Astrocyte (in vitro differentiated cells and primary cell): ENCODE results near the gene TMEM233. TPM values are rescaled to one million over a fixed set of nuclear protein-coding genes. Genes with fewer than 3 reads are reported as not detected.

Experiments used
- DNase-seq: peaks from one replicate; pipeline ENCODE4 v3.0.0-alpha.2; 2010; ENCODE audit warnings: low read depth
- FAIRE-seq: peaks from 2 replicates; lab custom pipeline; 2011; peaks lifted over from hg19 to GRCh38; lab: Jason Lieb, UNC
- H2AFZ ChIP-seq: 2 replicates; pipeline ENCODE4 v1.6.0; 2012; ENCODE audit warnings: low read depth, low read length, inconsistent platforms
- H3K27ac ChIP-seq: 2 replicates; pipeline ENCODE4 v1.5.1; 2011; ENCODE audit warnings: low read depth, low read length, inconsistent platforms
- H3K27me3 ChIP-seq: 2 replicates; pipeline ENCODE4 v1.6.0; 2011; ENCODE audit warnings: low read length, inconsistent platforms; ENCODE audit not compliant: insufficient read depth
- H3K36me3 ChIP-seq: 2 replicates; pipeline ENCODE4 v1.5.1; 2011; ENCODE audit warnings: low read length, inconsistent platforms; ENCODE audit not compliant: insufficient read depth
- H3K4me1 ChIP-seq: 2 replicates; pipeline ENCODE4 v1.5.1; 2011; ENCODE audit warnings: low read length, inconsistent platforms; ENCODE audit not compliant: insufficient read depth
- H3K4me2 ChIP-seq: 2 replicates; pipeline ENCODE4 v1.6.0; 2012; ENCODE audit warnings: low read length, inconsistent platforms
- H3K4me3 ChIP-seq: 2 replicates; pipeline ENCODE4 v1.5.1; 2011; ENCODE audit warnings: low read depth, mild to moderate bottlenecking, low read length, inconsistent platforms; ENCODE audit not compliant: insufficient read depth
- H3K79me2 ChIP-seq: 2 replicates; pipeline ENCODE4 v1.6.0; 2012; ENCODE audit warnings: mild to moderate bottlenecking, low read length, inconsistent platforms; ENCODE audit not compliant: insufficient read depth
- H3K9ac ChIP-seq: 2 replicates; pipeline ENCODE4 v1.6.0; 2012; ENCODE audit warnings: mild to moderate bottlenecking, low read length, inconsistent platforms
- H3K9me3 ChIP-seq: 2 replicates; pipeline ENCODE4 v1.5.1; 2012; ENCODE audit warnings: low read depth, mild to moderate bottlenecking, low read length, inconsistent platforms; ENCODE audit not compliant: insufficient read depth
- H4K20me1 ChIP-seq: 2 replicates; pipeline ENCODE4 v1.6.0; 2012; ENCODE audit warnings: low read length, inconsistent platforms; ENCODE audit not compliant: insufficient read depth
- H3K27ac Mint-ChIP-seq: one replicate; pipeline ENCODE4 v1.8.0; 2021; ENCODE audit warnings: mild to moderate bottlenecking, mixed read lengths; ENCODE audit not compliant: unreplicated experiment
- H3K27me3 Mint-ChIP-seq: one replicate; pipeline ENCODE4 v1.8.0; 2021; ENCODE audit warnings: low read depth, mixed read lengths; ENCODE audit not compliant: unreplicated experiment
- H3K36me3 Mint-ChIP-seq: one replicate; pipeline ENCODE4 v1.8.0; 2021; ENCODE audit warnings: low read depth, mixed read lengths; ENCODE audit not compliant: unreplicated experiment
- H3K4me1 Mint-ChIP-seq: one replicate; pipeline ENCODE4 v1.8.0; 2021; ENCODE audit warnings: low read depth, mixed read lengths; ENCODE audit not compliant: unreplicated experiment
- H3K4me3 Mint-ChIP-seq: one replicate; pipeline ENCODE4 v1.8.0; 2021; ENCODE audit warnings: mild to moderate bottlenecking, moderate library complexity, mixed read lengths; ENCODE audit not compliant: unreplicated experiment
- H3K9me3 Mint-ChIP-seq: one replicate; pipeline ENCODE4 v1.8.0; 2021; ENCODE audit warnings: mild to moderate bottlenecking, mixed read lengths; ENCODE audit not compliant: unreplicated experiment
- CTCF ChIP-seq: IDR thresholded peaks from 2 replicates; pipeline ENCODE4 v1.5.1; 2011; ENCODE audit warnings: low read depth, mild to moderate bottlenecking, inconsistent platforms, low read length, moderate library complexity; ENCODE audit not compliant: insufficient read depth
- EZH2 ChIP-seq: IDR thresholded peaks from 2 replicates; pipeline ENCODE4 v1.6.1; 2012; ENCODE audit warnings: mild to moderate bottlenecking, low read length, inconsistent platforms; ENCODE audit not compliant: insufficient read depth
- total RNA-seq: library from RNA; stranded (reverse); gene quantifications from 2 replicates; pipeline ENCODE4 v1.2.1, GENCODE V29; 2021

Gene TMEM233
- total RNA-seq, 1 donor from 2014 or later: not detected

- H4K20me1 ChIP-seq: no peaks in the 10 kb centered on the region
- Mint-ChIP-seq H3K27me3 (peaks cover 3% of the 10 kb centered on the region), H3K4me1 (peaks cover 3% of the 10 kb centered on the region), H3K36me3 (no peaks in the 10 kb centered on the region), H3K9me3 (no peaks in the 10 kb centered on the region), H3K4me3 (no peak overlapping the region), H3K27ac (no peak overlapping the region)
- no peak overlapping the region for H3K4me2 ChIP-seq
- no peaks in the 10 kb centered on the region for H3K9me3 ChIP-seq
- peaks cover 12% of the 10 kb centered on the region for H3K79me2 ChIP-seq
- H3K4me1 ChIP-seq: peaks cover 5% of the 10 kb centered on the region
- H3K36me3 ChIP-seq: no peaks in the 10 kb centered on the region
- no peak for FAIRE-seq
- DNase-seq: no peak
- no peak overlapping the region for H3K4me3 ChIP-seq
- H3K27me3 ChIP-seq: peaks cover 3% of the 10 kb centered on the region
- H3K9ac ChIP-seq: no peak overlapping the region
- H2AFZ ChIP-seq: no peak overlapping the region
- no peak overlapping the region for H3K27ac ChIP-seq
- no peak for TF ChIP-seq EZH2
- TF ChIP-seq CTCF: no peak
Measured at GRCh38 chr12:119664642-119665041, 71.1 kb downstream of the TMEM233 start.

- TF ChIP-seq CTCF: no peak
- no peak for TF ChIP-seq EZH2
- Histone ChIP-seq H3K9ac (no peak overlapping the region), H3K36me3 (no peaks in the 10 kb centered on the region), H3K4me1 (peaks cover 5% of the 10 kb centered on the region), H3K79me2 (peaks cover 19% of the 10 kb centered on the region), H3K9me3 (no peaks in the 10 kb centered on the region), H3K4me2 (no peak overlapping the region), H3K4me3 (no peak overlapping the region), H3K27me3 (peaks cover 3% of the 10 kb centered on the region), H4K20me1 (no peaks in the 10 kb centered on the region), H2AFZ (no peak overlapping the region), H3K27ac (no peak overlapping the region)
- FAIRE-seq (no peak), DNase-seq (no peak)
- peaks cover 2% of the 10 kb centered on the region for H3K27me3 Mint-ChIP-seq
- H3K4me1 Mint-ChIP-seq: peaks cover 5% of the 10 kb centered on the region
- no peak overlapping the region for H3K27ac Mint-ChIP-seq
- H3K4me3 Mint-ChIP-seq: no peak overlapping the region
- no peaks in the 10 kb centered on the region for H3K36me3 Mint-ChIP-seq
- no peaks in the 10 kb centered on the region for H3K9me3 Mint-ChIP-seq
Measured at GRCh38 chr12:119665164-119665929, 71.8 kb downstream of the TMEM233 start.

- Histone ChIP-seq H3K4me3 (no peak overlapping the region), H3K36me3 (no peaks in the 10 kb centered on the region), H3K9me3 (no peaks in the 10 kb centered on the region), H2AFZ (no peak overlapping the region), H3K79me2 (peaks cover 26% of the 10 kb centered on the region), H4K20me1 (peaks cover 4% of the 10 kb centered on the region), H3K9ac (no peak overlapping the region), H3K27me3 (peaks cover 3% of the 10 kb centered on the region), H3K27ac (no peak overlapping the region), H3K4me1 (peaks cover 5% of the 10 kb centered on the region), H3K4me2 (no peak overlapping the region)
- Mint-ChIP-seq H3K9me3 (no peaks in the 10 kb centered on the region), H3K27me3 (peaks cover 2% of the 10 kb centered on the region), H3K27ac (no peak overlapping the region), H3K36me3 (no peaks in the 10 kb centered on the region), H3K4me1 (peaks cover 5% of the 10 kb centered on the region), H3K4me3 (no peak overlapping the region)
- FAIRE-seq (no peak), DNase-seq (no peak)
- TF ChIP-seq CTCF (no peak), EZH2 (no peak)
Measured at GRCh38 chr12:119666226-119666795, 72.7 kb downstream of the TMEM233 start.
